ENCODE data around the gene CSF2. TPM values are rescaled to one million over a fixed set of nuclear protein-coding genes. Genes with fewer than 3 reads are reported as not detected.
A peak's percentile ranks its signal among the peaks of the same experiment; 100 is the strongest.

The CSF2 gene
- total RNA-seq, 3 donors from 2014 or later (not counting 1 experiment from before 2014, with no cell fraction given), result 0.65 to 1.2 (median 0.82) TPM

DNA sequence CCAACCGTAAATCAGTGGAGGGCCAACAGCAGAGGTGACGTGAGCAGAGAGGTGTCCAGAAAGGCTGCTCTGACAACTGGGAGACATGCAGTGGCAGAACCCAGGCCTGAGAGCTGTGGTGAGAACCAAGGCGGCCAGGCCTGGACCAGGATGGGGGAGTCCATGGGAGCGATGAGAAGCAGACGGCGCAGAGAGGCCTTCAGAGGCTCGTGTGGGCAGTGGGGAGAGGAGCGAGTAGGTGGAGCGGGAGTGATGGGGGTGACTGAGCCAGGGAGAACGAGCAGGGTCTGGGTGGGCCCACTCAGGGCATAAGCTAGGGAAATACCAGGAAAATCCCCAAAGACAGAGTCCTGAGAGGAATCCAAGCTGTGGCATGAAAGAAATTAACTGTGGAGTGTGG lies 21.1 kb upstream of the CSF2 start:
- Mint-ChIP-seq H3K36me3 (no peaks in the 10 kb centered on the region), H3K4me3 (no peak overlapping the region), H3K27me3 (ENCODE audit: low read depth in 2 of 2) (peaks cover 5 to 12% of the 10 kb centered on the region in 2 donors), H3K9me3 (no peaks in the 10 kb centered on the region), H3K4me1 (peaks cover 16 to 53% of the 10 kb centered on the region in 2 donors), H3K27ac (peak overlapping the region in 1 of 2 donors; percentile 43)
- Histone ChIP-seq H3K4me1 (ENCODE audit: control insufficient read depth, insufficient read depth, low read length) (peaks cover 56% of the 10 kb centered on the region), H3K4me3 (ENCODE audit: low read length) (no peak overlapping the region), H3K27me3 (ENCODE audit: control insufficient read depth, insufficient read depth, low read length) (no peaks in the 10 kb centered on the region), H3K27ac (ENCODE audit: low read length) (no peak overlapping the region), H3K9me3 (ENCODE audit: control insufficient read depth, insufficient read depth, low read length) (no peaks in the 10 kb centered on the region), H3K36me3 (ENCODE audit: control insufficient read depth, insufficient read depth, low read length) (no peaks in the 10 kb centered on the region)
- ATAC-seq (no peak), DNase-seq (no peak)
- TF ChIP-seq, protein P1, sequence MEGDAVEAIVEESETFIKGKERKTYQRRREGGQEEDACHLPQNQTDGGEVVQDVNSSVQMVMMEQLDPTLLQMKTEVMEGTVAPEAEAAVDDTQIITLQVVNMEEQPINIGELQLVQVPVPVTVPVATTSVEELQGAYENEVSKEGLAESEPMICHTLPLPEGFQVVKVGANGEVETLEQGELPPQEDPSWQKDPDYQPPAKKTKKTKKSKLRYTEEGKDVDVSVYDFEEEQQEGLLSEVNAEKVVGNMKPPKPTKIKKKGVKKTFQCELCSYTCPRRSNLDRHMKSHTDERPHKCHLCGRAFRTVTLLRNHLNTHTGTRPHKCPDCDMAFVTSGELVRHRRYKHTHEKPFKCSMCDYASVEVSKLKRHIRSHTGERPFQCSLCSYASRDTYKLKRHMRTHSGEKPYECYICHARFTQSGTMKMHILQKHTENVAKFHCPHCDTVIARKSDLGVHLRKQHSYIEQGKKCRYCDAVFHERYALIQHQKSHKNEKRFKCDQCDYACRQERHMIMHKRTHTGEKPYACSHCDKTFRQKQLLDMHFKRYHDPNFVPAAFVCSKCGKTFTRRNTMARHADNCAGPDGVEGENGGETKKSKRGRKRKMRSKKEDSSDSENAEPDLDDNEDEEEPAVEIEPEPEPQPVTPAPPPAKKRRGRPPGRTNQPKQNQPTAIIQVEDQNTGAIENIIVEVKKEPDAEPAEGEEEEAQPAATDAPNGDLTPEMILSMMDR (IDR thresholded peaks at IDR 0.05), result no peak
- intact Hi-C loops (cut with micrococcal nuclease), result no loop called here
- WGBS (ENCODE audit: insufficient coverage), result 89% methylated on average over 10 of the region's 10 CpGs

DNA sequence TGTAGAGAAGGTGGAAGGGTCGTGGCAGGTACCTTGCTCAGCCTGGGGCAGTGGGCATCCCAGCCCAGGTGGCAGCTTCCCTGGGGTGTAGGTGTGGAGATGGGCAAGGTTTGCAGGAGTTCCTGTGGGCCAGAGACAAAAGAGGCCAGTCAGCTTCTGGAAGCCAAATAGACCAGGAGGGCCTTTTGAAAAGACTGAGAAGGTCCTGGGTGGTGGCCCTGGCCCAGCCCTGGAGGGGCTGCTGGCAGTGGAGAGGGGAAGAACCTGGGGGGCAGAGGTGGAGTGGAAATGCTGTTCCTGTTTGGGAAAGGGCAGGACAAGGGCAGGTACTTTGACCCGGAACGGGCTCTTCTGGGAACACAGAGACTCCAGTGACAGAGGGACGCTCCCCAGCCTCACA lies 20.1 kb upstream of the CSF2 start:
- no peaks in the 10 kb centered on the region for H3K36me3 ChIP-seq (ENCODE audit: control insufficient read depth, insufficient read depth, low read length)
- 86% methylated on average over 2 of the region's 4 CpGs for WGBS (ENCODE audit: insufficient coverage)
- no peak overlapping the region for H3K27ac ChIP-seq (ENCODE audit: low read length)
- peak in 1 of 2 donors; percentile 10 for DNase-seq
- no peaks in the 10 kb centered on the region for H3K36me3 Mint-ChIP-seq
- H3K4me1 Mint-ChIP-seq, result peaks cover 22 to 59% of the 10 kb centered on the region in 2 donors
- H3K9me3 Mint-ChIP-seq, result no peaks in the 10 kb centered on the region
- H3K4me3 Mint-ChIP-seq, result no peak overlapping the region
- H3K4me3 ChIP-seq (ENCODE audit: low read length), result no peak overlapping the region
- TF ChIP-seq, protein P1 (IDR thresholded peaks at IDR 0.05), result no peak
- intact Hi-C loops (cut with micrococcal nuclease), result no loop called here
- H3K27me3 ChIP-seq (ENCODE audit: control insufficient read depth, insufficient read depth, low read length), result no peaks in the 10 kb centered on the region
- peaks cover 5 to 12% of the 10 kb centered on the region in 2 donors for H3K27me3 Mint-ChIP-seq (ENCODE audit: low read depth in 2 of 2)
- H3K27ac Mint-ChIP-seq, result peak overlapping the region in 1 of 2 donors; percentile 43
- no peaks in the 10 kb centered on the region for H3K9me3 ChIP-seq (ENCODE audit: control insufficient read depth, insufficient read depth, low read length)
- no peak for ATAC-seq
- peaks cover 63% of the 10 kb centered on the region for H3K4me1 ChIP-seq (ENCODE audit: control insufficient read depth, insufficient read depth, low read length)

- intact Hi-C loops (cut with micrococcal nuclease), result no loop called here
- TF ChIP-seq, protein P1 (IDR thresholded peaks at IDR 0.05), result no peak
- no peak overlapping the region for H3K4me3 Mint-ChIP-seq
These were observed 19.4 kb upstream of the CSF2 start for GRCh38 chr5:132054031-132054696.

More at GRCh38 chr5:132054031-132054696, 19.4 kb upstream of the CSF2 start:
- Mint-ChIP-seq H3K9me3 (no peaks in the 10 kb centered on the region), H3K27me3 (ENCODE audit: low read depth in 2 of 2) (peaks cover 5 to 13% of the 10 kb centered on the region in 2 donors), H3K36me3 (no peaks in the 10 kb centered on the region), H3K27ac (no peak overlapping the region), H3K4me1 (peaks cover 22 to 63% of the 10 kb centered on the region in 2 donors)
- H3K27me3 ChIP-seq (ENCODE audit: control insufficient read depth, insufficient read depth, low read length), result no peaks in the 10 kb centered on the region
- peaks cover 70% of the 10 kb centered on the region for H3K4me1 ChIP-seq (ENCODE audit: control insufficient read depth, insufficient read depth, low read length)
- no peak overlapping the region for H3K27ac ChIP-seq (ENCODE audit: low read length)
- H3K9me3 ChIP-seq (ENCODE audit: control insufficient read depth, insufficient read depth, low read length), result no peaks in the 10 kb centered on the region
- peak in 1 of 2 donors; percentile 15 for DNase-seq
- no peaks in the 10 kb centered on the region for H3K36me3 ChIP-seq (ENCODE audit: control insufficient read depth, insufficient read depth, low read length)
- WGBS (ENCODE audit: insufficient coverage), result 95% methylated on average over 10 of the region's 10 CpGs
- no peak for ATAC-seq
- H3K4me3 ChIP-seq (ENCODE audit: low read length), result no peak overlapping the region

Data from natural killer cell (primary cell).